ACC112 (cell line): ENCODE measurements around the gene PSD4.
"Not testable (repeated sequence)": the region's sequence is repeated elsewhere in the genome, so short reads cannot be mapped to it uniquely, and the experiment has no call there.

Source experiments
- H2AFZ ChIP-seq: fragments of 200-600 bp; sonication (generic); one replicate; pipeline ENCODE4 v1.6.0; 2017; ENCODE audit warnings: antibody characterized with exemption, low read length; ENCODE audit not compliant: unreplicated experiment
- H3K27ac ChIP-seq: fragments of 200-600 bp; sonication (generic); 2 replicates; pipeline ENCODE4 v1.5.1; 2014; ENCODE audit warnings: low read depth, mild to moderate bottlenecking, antibody characterized with exemption, low read length, moderate library complexity
- H3K27me3 ChIP-seq: fragments of 200-600 bp; sonication (generic); 2 replicates; pipeline ENCODE4 v1.6.1; 2014; ENCODE audit warnings: mild to moderate bottlenecking, antibody characterized with exemption, low read length, moderate library complexity, mixed read lengths; ENCODE audit not compliant: insufficient read depth
- H3K36me3 ChIP-seq: fragments of 200-600 bp; sonication (generic); 2 replicates; pipeline ENCODE4 v1.6.1; 2016; ENCODE audit warnings: mild to moderate bottlenecking, antibody characterized with exemption, low read length, moderate library complexity, mixed read lengths; ENCODE audit not compliant: insufficient read depth
- H3K4me1 ChIP-seq: fragments of 200-600 bp; sonication (generic); one replicate; pipeline ENCODE4 v1.6.1; 2016; ENCODE audit warnings: low read length, mixed read lengths; ENCODE audit not compliant: insufficient read depth, unreplicated experiment, control insufficient read depth
- H3K4me3 ChIP-seq: fragments of 200-600 bp; sonication (generic); 2 replicates; pipeline ENCODE4 v1.5.1; 2014; ENCODE audit warnings: mild to moderate bottlenecking, low read depth, low read length
- H3K79me2 ChIP-seq: fragments of 200-600 bp; sonication (generic); one replicate; pipeline ENCODE4 v1.6.0; 2016; ENCODE audit warnings: low read length; ENCODE audit not compliant: control insufficient read depth, unreplicated experiment, insufficient read depth

Gene PSD4

DNA sequence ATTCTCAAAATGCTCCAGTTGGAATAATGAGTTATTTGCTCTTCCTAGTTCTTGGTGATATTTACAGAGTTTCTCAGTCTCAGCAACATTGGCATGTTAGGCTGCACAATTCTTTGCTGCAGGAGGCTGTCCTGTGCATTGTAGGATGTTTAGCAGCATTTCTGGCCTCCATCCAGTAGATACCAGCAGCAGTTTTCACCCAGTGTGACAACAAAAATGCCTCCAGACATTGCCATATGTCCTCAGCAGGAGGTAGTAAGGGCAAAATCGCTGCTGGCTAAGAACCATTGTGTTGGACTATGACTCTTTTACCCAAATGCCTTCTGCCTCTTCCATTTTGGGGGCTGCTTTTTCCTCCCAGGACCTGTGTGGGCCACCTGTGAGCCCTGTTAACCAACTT is 54.6 kb downstream of the PSD4 start:
- H2AFZ ChIP-seq: no peak overlapping the region
- H3K79me2 ChIP-seq: no peaks in the 10 kb centered on the region
- H3K36me3 ChIP-seq: no peaks in the 10 kb centered on the region
- H3K4me1 ChIP-seq: peaks cover 8% of the 10 kb centered on the region
- no peak overlapping the region for H3K4me3 ChIP-seq
- H3K27ac ChIP-seq: no peak overlapping the region
- no peaks in the 10 kb centered on the region for H3K27me3 ChIP-seq

DNA sequence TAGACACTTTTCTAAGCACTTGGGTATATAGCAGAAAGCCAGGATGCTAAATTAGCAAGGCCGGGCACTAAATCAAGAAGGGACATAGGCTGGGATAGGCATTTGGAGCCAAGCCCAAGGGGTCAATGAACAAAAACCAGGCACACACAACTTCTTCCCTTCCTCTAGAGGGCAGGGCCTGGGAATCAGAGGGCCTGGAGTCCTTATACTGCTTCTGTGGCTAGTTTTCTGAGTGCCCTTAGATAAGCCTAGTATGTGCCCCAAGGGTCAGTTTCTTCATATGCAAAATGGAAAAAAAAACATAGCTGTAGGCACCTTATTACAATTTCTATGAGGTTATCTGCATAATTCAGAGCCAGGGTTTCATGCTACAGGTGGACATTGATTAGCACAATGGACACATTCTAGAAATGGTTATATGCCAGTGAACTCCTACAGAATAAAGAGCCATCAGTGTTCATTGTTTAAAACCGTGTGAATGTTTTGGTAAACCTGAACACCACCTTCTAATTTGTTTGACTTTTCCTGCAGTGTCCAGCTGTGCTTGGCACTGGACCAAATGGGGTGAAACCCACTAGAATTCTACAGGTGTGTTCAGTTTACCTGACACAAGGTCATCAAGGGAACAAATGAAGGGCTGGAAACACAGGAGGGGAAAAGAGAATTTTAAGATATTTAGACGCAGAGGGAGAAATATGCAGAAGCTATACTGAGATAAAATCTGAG is 55.4 kb downstream of the PSD4 start:
- Histone ChIP-seq H3K4me3 (no peak overlapping the region), H3K4me1 (peaks cover 12% of the 10 kb centered on the region), H3K36me3 (no peaks in the 10 kb centered on the region), H3K27me3 (no peaks in the 10 kb centered on the region), H2AFZ (no peak overlapping the region), H3K79me2 (no peaks in the 10 kb centered on the region), H3K27ac (no peak overlapping the region)

DNA sequence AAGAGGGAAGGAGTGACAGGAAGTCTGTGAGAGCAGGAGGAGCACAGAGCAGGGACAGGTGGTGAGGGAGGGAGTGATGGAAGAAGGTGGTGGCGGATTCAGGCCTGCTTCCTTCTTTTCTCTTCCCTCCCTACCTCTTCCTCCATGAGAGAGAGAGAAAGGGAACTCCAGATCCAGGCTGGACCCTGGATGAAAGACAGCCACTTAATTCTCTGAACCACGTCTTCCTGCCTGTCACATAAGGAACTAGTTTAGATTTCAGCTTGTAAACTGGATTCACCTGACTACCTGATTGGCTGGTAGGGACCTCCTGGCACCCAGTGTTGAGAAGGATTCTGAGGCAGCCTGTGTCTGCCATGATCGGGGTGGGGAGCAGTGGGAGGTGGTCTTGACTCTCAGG is 56.0 kb downstream of the PSD4 start:
- Histone ChIP-seq H3K27ac (no peak overlapping the region), H3K4me3 (no peak overlapping the region), H3K36me3 (no peaks in the 10 kb centered on the region), H3K4me1 (peaks cover 17% of the 10 kb centered on the region), H2AFZ (no peak overlapping the region), H3K79me2 (peaks cover 3% of the 10 kb centered on the region), H3K27me3 (no peaks in the 10 kb centered on the region)

DNA sequence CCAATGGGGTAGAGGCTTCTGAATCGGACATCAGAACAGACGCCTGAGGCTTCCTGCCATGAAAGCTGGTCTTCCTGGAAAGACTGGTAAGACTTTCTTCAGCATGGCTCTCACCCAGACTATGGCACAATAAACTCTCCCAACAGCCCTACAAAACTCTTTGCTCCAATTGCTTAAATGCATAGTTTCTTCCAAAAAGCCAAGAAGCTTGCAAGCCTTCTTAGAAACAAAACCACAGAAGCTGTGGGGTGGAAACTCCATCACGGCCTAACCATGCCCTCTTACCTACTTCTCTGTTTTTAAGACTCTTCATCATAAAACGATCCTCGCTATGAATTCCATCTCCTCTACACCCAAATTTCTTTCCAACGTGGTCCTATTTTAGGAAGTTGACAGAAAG is 56.8 kb downstream of the PSD4 start:
- Histone ChIP-seq H3K79me2 (peaks cover 9% of the 10 kb centered on the region), H3K4me3 (no peak overlapping the region), H3K36me3 (no peaks in the 10 kb centered on the region), H2AFZ (no peak overlapping the region), H3K4me1 (peaks cover 15% of the 10 kb centered on the region), H3K27ac (no peak overlapping the region), H3K27me3 (no peaks in the 10 kb centered on the region)

DNA sequence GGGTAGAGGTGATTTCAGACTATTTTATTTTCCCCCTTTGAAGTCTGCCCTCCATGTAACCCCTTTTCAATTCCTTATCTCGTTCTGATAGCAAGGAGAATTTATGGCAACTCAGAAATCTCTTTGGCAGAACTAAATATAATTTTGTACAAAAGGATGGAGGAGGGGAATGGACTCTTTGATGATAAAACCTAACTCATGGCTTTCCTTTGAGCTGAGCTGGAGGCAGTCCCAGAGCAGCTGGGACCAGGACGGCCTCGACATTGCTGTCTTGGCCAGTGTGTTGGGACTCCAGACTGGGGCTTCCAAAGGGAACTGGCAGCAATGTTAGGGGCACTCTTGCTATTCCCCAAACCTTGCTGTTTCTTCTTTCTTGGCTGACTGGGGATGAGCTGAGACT is 57.3 kb downstream of the PSD4 start:
- Histone ChIP-seq H3K27ac (no peak overlapping the region), H3K4me3 (no peak overlapping the region), H3K36me3 (no peaks in the 10 kb centered on the region), H2AFZ (no peak overlapping the region), H3K79me2 (peaks cover 11% of the 10 kb centered on the region), H3K27me3 (no peaks in the 10 kb centered on the region), H3K4me1 (peaks cover 11% of the 10 kb centered on the region)

DNA sequence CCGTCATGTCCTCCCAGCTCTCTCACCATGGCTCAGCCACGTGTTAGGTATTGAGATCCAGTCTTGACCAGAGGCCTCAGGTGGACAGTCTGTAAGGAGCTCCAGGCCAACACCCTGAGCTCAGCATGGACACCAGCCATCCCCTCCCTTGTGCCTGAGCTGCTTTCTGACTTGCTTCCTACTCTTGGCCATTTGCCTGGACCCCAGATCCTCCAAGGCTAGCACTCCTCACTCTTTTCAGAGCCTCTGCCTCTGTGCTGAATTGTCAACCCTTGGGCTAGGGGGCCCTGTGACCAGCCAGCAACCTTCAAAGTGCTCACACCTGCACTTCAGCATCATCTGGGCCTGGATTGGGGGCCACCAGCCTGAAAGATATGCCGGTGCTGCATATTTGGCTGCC is 58.4 kb downstream of the PSD4 start:
- Histone ChIP-seq H3K4me3 (no peak overlapping the region), H3K4me1 (peaks cover 9% of the 10 kb centered on the region), H3K27me3 (no peaks in the 10 kb centered on the region), H3K79me2 (peaks cover 20% of the 10 kb centered on the region), H3K36me3 (no peaks in the 10 kb centered on the region), H2AFZ (no peak overlapping the region), H3K27ac (no peak overlapping the region)

DNA sequence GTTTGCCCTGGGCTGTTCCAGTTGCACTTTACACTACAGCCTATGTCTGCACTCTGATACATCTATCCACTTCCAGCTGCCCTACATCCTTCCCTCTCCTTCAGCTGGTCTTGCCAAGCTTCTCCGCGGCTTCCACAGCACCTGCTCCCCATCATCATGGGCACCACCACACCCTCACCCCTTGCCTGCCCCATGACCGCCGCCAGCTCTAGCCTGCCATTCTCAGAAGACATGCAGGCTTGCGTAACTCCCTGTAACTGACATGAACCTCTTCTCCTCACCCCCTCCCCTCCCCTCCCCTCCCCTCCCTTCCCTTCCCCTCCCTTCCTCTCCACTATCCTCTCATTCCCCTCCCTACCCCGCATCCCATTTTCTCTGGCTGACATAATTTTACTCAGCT is 59.0 kb downstream of the PSD4 start:
- Histone ChIP-seq H3K27ac (no peak overlapping the region), H3K4me3 (no peak overlapping the region), H3K27me3 (no peaks in the 10 kb centered on the region)

DNA sequence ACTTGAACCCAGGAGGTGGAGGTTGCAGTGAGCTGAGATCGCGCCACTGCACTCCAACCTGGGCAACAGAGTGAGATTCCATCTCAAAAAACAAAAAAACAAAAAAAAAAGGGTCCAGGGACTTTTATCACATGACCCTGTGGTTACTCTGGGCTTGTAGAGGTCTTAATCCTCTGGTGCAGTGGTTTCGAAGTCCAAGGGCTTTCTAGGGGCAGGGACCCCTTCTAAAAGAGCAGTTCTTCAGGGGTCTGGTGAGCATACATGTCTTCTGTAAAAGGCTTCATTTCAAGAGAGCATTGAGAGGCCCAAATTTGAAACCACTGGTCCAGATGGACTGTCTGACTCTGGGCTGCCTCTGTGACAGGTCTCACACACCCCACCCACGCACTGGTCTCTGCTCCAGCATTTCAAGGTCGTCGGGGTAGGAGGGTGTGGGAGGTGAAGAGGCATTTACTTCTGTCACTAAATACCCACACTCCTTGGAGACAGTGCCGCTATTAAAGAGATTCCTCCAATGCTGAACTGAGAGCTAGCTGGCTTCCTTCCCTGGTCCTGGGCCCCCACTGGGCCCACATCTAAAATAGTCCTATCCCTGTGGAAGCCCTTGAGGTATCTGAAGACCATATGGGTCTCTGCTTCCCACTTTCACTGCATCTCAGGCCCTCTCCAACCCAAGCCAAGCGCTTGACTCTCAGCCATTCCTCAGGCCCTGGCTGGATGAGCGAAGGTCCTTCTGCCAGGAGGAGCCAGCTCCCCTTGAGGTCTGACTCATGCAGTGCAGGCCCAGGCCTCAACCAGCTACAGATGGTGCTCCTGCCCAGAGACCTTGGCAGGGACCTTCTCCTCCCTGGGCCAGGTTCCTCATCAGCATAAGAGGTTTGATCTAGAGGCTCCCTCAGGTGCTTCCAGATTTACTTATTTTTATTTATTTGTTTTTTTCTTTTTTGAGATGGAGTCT is 60.1 kb downstream of the PSD4 start:
- no peak overlapping the region for H2AFZ ChIP-seq

More for the DNA sequence above, 59.0 kb downstream of the PSD4 start:
- Histone ChIP-seq H3K36me3 (peaks cover 6% of the 10 kb centered on the region; the same call in 1 of the 2 replicates), H2AFZ (no peak overlapping the region), H3K79me2 (peaks cover 26% of the 10 kb centered on the region), H3K4me1 (peaks cover 16% of the 10 kb centered on the region)

DNA sequence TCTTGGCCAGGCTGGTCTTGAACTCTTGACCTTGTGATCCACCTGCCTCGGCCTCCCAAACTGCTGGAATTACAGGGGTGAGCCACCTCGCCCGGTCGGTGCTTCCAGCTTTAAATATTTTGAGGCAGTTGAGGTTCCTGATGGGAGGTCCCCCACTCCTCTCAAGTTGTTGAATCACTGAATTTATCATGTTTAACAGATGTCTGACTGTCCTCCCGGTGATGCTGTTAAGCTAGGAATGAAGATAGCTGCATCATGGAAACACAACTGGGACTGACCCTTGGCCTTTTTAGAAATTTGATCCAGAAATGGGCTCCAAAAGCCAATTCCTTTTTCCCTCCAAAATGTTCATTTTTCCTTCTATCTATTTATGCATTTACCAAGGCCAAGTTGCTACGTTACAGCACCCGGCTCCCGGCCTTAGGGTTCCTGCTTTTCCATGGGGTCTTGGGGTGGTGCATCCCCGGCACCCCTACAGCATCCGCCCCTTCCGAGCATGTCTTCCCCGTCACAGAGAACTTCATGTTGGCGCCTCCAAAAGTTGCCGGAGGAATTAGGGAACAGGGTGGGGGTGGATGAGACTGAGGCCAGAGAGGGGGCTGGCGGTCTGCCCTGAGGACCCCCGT is 61.1 kb downstream of the PSD4 start:
- no peaks in the 10 kb centered on the region for H3K27me3 ChIP-seq
- H2AFZ ChIP-seq: peak overlapping the region; percentile 36
- peak overlapping the region; percentile 98 for H3K27ac ChIP-seq
- peak overlapping the region; percentile 88 for H3K4me3 ChIP-seq
- peaks cover 38% of the 10 kb centered on the region for H3K79me2 ChIP-seq
- peaks cover 35% of the 10 kb centered on the region for H3K4me1 ChIP-seq
- peaks cover 10% of the 10 kb centered on the region; the same call in 1 of the 2 replicates for H3K36me3 ChIP-seq

More for the DNA sequence above, 60.1 kb downstream of the PSD4 start:
- Histone ChIP-seq H3K4me3 (no peak overlapping the region), H3K4me1 (peaks cover 27% of the 10 kb centered on the region), H3K27ac (no peak overlapping the region), H3K36me3 (peaks cover 10% of the 10 kb centered on the region; the same call in 1 of the 2 replicates), H3K27me3 (no peaks in the 10 kb centered on the region), H3K79me2 (peaks cover 38% of the 10 kb centered on the region)

DNA sequence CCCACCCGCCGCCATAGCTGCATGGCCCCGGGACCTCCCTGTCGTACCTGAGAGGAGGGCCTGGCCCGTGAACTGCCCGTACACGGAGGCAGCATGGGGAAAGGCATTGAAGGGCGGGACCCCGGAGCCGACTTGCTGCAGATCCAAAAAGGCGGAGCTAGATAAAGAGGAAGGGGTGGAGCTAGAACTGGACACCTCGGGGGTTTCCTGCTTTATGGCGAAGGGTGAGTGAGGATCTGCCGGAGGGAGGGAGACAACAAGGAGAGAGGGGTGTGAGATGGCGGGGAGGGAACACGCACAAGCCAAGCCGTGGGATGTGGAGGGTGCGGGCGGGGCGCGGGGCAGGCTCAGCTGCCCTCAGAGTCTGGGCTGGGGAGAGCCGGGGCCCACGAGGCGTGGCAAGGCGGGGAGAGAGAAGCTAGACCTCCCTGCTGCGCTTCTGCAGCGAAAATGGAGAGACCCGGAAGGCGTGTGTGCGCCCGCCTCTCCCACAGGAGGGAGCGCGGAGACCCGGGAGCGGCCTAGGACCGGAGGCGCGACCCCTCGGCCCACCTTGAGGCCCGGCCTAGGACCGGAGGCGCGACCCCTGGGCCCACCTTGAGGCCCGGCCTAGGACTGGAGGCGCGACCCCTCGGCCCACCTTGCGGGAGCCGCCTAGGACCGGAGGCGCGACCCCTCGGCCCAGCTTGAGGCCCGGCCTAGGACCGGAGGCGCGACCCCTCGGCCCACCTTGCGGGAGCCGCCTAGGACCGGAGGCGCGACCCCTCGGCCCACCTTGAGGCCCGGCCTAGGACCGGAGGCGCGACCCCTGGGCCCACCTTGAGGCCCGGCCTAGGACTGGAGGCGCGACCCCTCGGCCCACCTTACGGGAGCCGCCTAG is 61.8 kb downstream of the PSD4 start:
- H3K27me3 ChIP-seq, H3K36me3 ChIP-seq: not testable (repeated sequence)
- H3K27ac ChIP-seq: peak overlapping the region; percentile 98
- H3K79me2 ChIP-seq: peaks cover 38% of the 10 kb centered on the region
- H3K4me3 ChIP-seq: peak overlapping the region; percentile 88
- peaks cover 43% of the 10 kb centered on the region for H3K4me1 ChIP-seq
- peak overlapping the region; percentile 36 for H2AFZ ChIP-seq
